ENCODE measurements around the gene SUFU. TPM values are rescaled to one million over a fixed set of nuclear protein-coding genes. Genes with fewer than 3 reads are reported as not detected.

Gene SUFU
- polyA plus RNA-seq, 1 donor from 2014 or later, result 5.0 TPM

DNA sequence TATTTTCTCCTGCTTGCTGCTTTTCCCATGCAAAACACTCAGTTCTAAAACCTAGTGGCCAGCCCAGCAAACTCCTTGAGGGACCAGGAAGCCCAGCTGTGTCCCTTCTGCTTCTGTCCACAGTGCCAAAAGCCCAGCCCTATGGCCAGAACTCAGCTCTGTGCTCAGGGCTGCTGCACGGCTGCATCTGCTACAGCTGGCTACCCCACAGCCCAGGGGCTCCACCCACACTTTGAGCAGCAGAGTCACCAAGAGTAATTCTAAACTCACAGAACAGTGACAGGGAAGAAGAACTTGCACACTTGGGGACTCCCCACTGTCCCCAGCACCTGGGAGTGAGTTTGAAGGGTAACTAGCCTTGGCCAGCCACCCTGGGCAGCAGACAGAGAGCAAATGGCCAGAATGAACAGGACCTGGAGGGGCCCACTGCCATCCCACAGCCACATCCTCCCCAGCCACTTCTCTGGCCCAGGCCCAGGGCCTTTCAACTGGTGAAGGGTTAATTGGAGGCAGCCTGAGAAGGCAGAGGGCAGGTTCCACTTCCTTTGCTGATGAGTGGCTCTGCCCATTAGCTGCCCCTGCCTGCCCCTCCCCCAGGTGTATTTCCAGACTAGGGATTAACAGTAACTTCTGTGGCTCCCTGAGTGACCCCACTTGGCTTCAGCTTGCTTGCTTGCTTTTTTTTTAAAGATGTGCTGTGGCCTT is 112.4 kb downstream of the SUFU start:
- Mint-ChIP-seq H3K36me3 (peaks cover 3% of the 10 kb centered on the region), H3K27ac (peak overlapping the region in 1 of 3 donors; percentile 43), H3K27me3 (no peaks in the 10 kb centered on the region), H3K4me1 (no peaks in the 10 kb centered on the region), H3K9me3 (no peaks in the 10 kb centered on the region), H3K4me3 (no peak overlapping the region)

DNA sequence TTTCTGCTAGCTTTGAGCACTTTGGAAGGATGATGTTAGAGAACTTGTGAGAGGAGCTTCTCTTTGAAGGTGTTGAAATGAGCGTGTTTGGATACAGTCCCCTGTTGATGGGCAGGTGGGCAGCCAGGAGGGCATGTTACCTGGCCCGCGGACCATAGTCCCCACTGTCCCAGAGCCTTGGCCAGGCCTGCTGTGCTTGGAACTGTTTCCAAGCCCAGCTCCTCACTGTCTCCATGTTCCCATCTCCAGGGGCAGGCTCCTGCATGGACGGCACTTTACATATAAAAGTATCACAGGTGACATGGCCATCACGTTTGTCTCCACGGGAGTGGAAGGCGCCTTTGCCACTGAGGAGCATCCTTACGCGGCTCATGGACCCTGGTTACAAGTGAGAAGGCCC is 113.3 kb downstream of the SUFU start:
- no peaks in the 10 kb centered on the region for H3K9me3 Mint-ChIP-seq
- H3K27ac Mint-ChIP-seq, result no peak overlapping the region
- no peaks in the 10 kb centered on the region for H3K4me1 Mint-ChIP-seq
- H3K36me3 Mint-ChIP-seq, result peaks cover 3% of the 10 kb centered on the region
- H3K27me3 Mint-ChIP-seq, result no peaks in the 10 kb centered on the region
- H3K4me3 Mint-ChIP-seq, result no peak overlapping the region

DNA sequence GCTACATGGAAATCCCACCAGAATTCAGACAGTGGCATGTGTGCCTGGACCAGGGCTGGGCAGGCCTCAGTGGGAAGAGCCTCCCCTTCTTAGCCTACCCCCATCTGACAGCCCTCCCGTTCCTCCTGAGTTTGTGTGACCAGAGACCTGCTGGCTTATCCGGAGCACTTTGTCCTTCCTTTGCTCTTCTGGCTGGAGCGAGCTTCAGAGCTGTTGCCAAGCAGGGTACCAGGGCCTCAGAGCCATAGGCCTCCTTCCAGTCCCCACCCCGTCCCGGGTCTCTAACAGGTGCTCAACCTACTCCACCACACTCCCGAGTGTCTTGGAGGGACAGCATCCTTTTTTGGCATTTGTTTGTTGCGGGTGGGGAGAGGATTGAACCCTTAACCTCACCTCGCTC is 114.0 kb downstream of the SUFU start:
- H3K4me1 Mint-ChIP-seq, result no peaks in the 10 kb centered on the region
- H3K27me3 Mint-ChIP-seq, result no peaks in the 10 kb centered on the region
- no peak overlapping the region for H3K27ac Mint-ChIP-seq
- no peaks in the 10 kb centered on the region for H3K9me3 Mint-ChIP-seq
- no peak overlapping the region for H3K4me3 Mint-ChIP-seq
- peaks cover 3% of the 10 kb centered on the region for H3K36me3 Mint-ChIP-seq

DNA sequence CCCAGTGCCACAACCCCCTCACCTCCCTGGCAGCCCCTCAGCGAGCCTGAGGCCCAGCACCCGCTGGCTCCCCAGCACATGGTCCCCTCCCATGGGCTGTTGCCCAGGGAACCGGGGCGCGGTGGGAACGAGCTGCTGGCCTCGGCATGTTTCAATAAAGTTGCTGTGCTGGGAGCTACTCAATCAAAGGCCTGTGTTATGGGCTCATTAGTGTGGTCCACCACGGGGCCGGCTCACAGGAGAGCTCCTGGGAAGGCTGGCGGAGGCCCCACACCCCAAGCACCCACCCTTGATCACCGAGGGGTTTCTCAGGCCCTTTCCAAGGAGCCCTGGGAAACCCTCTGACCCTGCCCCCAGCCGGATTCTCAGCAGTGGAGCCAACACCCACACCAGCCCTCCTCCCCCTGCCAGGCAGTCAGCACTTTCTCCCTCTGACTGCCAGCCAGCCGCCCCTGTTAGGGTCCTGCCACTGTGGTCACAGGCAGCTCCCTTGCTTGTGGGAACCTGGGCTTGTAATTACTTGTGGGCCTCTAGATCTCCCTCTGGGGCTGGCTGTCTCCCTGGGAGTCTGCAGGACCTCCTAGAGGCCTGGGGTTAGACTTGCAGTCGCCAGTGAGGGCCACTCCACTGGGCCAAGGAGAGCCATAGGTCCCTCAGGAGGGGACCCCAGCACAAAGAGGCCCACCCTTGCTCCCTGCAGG is 115.7 kb downstream of the SUFU start:
- Mint-ChIP-seq H3K4me3 (no peak overlapping the region), H3K36me3 (peaks cover 3% of the 10 kb centered on the region), H3K27ac (no peak overlapping the region), H3K4me1 (no peaks in the 10 kb centered on the region), H3K9me3 (no peaks in the 10 kb centered on the region), H3K27me3 (no peaks in the 10 kb centered on the region)

DNA sequence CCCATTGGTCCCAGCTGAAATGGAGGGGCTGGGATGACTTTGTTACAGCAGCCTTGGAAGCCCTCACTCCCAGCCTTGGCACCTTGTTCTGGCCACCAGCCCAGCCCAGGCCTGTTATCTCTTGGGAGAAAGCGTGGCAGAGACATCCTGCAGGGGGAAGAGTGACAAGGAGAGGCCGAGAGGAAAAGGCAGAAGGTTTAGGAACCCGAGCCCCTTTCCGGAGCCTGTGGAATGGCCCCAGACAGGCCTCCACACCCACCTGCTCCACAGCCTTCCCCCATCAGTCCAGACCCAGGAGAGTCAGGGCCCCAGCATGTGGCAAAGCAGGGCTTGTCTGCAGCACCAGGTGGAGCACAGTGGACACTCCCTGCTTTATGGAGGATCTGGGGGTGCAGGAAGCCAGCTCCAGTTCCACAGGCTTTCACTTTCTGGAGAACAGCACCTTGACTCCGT is 116.4 kb downstream of the SUFU start:
- H3K4me3 Mint-ChIP-seq, result no peak overlapping the region
- peaks cover 0 to 4% (median 2%) of the 10 kb centered on the region in 3 donors for H3K4me1 Mint-ChIP-seq
- no peak overlapping the region for H3K27ac Mint-ChIP-seq
- H3K36me3 Mint-ChIP-seq, result peaks cover 3% of the 10 kb centered on the region
- no peaks in the 10 kb centered on the region for H3K27me3 Mint-ChIP-seq
- H3K9me3 Mint-ChIP-seq, result no peaks in the 10 kb centered on the region

DNA sequence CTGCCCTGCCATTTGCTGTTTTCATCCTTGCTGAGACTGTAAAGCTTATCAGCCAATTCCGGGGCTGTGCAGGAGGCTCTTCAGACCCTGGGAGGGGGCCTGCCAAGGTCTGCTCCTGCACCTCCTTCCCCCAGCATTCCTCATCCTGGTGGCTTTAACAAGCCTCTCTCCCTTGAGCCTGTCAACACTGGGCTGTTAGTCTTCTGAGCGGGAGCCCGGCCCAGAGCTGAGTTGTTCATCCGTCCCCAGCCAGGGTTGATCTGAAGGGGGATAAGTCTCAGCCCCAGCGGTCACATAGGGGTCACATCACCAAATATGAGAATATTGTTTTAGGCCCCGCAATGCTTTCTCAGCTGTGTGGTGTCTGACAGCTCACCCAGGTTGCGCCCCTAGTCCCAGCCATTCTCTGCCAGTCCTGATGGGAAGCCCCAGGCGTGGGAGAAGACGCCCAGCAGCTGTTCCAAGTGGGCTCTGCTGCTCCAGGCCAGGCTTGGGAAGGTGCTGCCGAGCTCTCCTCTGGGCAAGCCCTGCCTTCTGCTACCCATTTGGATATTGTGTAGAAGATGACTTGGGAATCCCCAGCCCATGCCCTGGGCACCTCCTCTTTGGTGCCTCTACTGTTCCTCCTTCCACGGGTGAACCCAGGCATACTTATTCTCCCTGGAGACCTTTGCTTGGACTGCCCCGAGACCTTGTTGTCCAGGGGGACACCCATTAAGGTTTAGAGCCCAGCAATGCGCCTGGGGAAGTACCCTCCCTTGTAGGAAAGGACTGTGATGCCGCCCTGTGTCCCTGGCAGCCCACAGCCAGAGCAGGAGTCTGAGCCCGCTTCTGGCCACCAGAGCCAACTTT is 117.0 kb downstream of the SUFU start:
- H3K27ac Mint-ChIP-seq, result no peak overlapping the region
- peaks cover 3% of the 10 kb centered on the region for H3K36me3 Mint-ChIP-seq
- peaks cover 0 to 9% (median 8%) of the 10 kb centered on the region in 3 donors for H3K4me1 Mint-ChIP-seq
- no peaks in the 10 kb centered on the region for H3K27me3 Mint-ChIP-seq
- H3K4me3 Mint-ChIP-seq, result no peak overlapping the region
- no peaks in the 10 kb centered on the region for H3K9me3 Mint-ChIP-seq

DNA sequence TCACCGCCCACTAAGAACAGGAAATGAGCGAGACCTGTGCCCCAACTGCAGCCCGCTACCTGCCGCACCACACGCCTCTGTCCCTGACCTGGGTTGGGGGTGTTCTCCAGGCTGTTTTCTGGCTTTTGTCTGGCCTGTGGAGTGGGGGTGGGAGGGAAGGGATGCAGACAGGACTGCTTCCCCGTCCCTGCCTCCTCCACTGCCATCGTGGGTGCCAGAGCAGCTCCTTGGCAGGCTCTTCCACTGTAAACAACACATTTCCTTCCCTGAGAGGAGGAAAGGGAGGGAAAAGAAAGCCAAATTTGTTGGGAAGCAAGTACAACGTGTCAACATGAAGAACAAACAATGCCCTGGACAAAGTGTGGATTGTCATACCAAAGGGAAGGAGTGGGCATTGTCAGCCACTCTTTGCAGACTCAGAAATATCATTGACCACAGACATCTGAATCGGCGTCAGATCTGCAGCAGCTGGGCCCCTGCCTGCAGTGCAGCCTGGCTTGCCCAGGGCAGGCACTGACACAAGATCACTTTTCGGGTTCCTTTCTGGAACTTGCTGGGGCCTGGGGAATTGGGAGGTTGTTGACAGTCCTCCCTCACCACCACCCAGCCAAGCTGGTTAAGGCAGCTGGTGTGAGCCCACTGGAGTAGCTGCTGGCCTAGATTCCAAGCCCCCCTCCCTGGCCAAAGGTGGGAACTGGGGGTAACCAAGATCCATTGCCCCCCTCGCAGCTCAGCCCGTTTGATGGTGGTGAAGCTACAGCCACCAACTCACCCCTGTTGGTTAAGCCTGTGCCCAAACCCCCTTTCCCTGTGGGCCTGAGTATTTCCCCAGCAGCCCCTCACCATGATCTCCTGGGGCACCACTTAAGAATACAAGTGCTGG is 117.9 kb downstream of the SUFU start:
- Mint-ChIP-seq H3K27me3 (no peaks in the 10 kb centered on the region), H3K36me3 (peaks cover 3% of the 10 kb centered on the region), H3K4me3 (no peak overlapping the region), H3K4me1 (peaks cover 0 to 9% (median 9%) of the 10 kb centered on the region in 3 donors), H3K27ac (no peak overlapping the region), H3K9me3 (no peaks in the 10 kb centered on the region)

DNA sequence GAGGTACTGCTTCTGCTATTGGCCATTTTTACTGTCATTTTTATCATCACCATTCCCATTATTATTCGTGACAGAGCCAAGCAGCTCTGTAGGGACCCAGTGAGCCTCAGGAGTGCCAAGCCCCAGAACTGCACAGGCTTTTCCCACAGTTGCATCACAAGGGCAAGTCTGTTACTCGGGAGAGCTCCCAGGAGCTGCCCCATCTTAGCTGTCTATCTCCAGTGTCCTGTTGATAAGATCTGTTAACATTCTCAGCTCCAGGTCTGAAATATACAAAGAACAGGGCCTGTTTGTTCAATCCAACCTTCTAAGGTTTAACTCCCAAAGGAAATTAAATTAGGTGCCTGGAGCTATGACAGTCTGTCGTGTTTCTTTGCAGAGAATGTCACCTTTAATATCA is 120.3 kb downstream of the SUFU start:
- Mint-ChIP-seq H3K27me3 (no peaks in the 10 kb centered on the region), H3K4me1 (peaks cover 0 to 9% (median 9%) of the 10 kb centered on the region in 3 donors), H3K36me3 (peaks cover 4% of the 10 kb centered on the region), H3K4me3 (no peak overlapping the region), H3K9me3 (no peaks in the 10 kb centered on the region), H3K27ac (no peak overlapping the region)

DNA sequence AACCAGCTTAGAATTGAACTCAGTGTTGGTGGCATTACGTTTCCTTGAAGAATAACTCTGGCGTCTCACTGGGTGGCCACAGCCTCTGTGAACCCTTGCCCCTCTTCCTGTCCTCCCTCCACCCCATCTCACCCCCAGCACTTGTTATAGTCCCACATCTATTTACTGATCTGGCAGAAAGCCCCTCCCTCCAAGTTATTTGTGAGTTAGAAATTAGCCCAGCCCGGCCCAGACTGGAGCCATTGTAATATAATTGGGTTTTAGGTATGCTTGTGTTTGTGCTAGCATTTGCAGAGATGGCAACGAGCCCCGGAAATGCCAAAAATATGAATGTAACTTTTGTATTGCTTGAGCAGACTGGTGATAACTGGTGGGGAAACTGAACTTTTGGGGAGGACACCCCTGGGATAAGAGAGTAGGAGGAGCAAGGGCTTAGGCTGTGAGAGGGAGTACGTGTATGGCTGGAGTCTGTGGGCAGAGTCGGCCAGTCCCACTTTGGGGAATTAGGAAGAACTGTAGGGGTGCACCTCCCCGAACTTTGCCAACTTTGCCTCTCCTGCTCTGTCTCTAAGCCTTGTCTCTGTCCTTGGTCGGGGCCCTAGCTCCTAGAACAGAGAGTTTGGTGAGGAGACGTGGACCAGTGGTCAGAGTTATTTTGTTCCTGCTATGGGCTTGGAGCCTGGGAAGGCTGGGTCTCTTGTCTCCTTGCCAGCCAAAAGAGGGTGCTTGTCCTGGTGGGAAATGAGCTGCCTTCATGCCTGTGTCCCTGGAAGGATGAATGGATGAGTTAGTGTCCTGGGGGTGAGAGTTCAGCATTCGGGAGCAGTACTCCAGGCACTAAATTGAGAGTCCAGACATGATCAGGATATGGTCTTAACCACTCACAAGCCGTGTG is 121.2 kb downstream of the SUFU start:
- H3K27ac Mint-ChIP-seq, result no peak overlapping the region
- peak overlapping the region in 1 of 4 donors; percentile 49 for H3K4me3 Mint-ChIP-seq
- H3K27me3 Mint-ChIP-seq, result no peaks in the 10 kb centered on the region
- peaks cover 0 to 9% (median 9%) of the 10 kb centered on the region in 3 donors for H3K4me1 Mint-ChIP-seq
- peaks cover 4% of the 10 kb centered on the region for H3K36me3 Mint-ChIP-seq
- no peaks in the 10 kb centered on the region for H3K9me3 Mint-ChIP-seq

DNA sequence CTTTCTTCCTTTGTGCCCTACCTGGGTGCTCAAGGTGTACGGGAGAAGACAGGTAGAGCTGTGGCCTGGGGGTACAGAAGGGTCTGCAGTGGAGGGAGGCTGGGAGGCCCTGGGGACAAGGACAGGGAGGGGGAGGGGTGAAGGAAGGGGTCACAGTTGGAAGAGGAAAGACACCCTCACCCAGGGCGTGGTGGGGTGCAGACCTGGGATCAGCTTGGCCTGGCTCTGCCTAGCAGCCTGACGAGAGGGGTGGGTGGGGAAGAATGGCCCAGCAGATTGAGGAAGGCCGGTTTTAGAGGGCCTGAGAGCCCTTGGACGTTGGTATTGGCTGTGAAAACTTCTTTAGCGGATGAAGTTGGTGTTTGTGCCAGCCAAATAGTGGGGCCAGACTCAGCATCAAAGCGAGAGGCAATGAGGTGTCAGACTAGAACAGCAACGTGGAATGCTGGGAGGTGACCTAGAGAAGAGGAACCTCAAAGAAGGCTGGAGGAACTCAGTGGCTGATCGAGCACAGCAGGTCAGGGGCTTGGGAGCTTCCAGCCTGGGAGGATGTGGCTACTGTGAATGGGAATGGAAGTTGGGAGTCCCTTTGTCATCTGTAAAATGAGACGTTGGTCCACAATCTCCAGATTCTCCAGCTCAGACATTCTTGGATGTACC is 122.4 kb downstream of the SUFU start:
- peaks cover 2% of the 10 kb centered on the region for H3K36me3 Mint-ChIP-seq
- H3K27me3 Mint-ChIP-seq, result no peaks in the 10 kb centered on the region
- H3K27ac Mint-ChIP-seq, result no peak overlapping the region
- H3K4me3 Mint-ChIP-seq, result no peak overlapping the region
- peaks cover 0 to 9% (median 9%) of the 10 kb centered on the region in 3 donors for H3K4me1 Mint-ChIP-seq
- H3K9me3 Mint-ChIP-seq, result no peaks in the 10 kb centered on the region

DNA sequence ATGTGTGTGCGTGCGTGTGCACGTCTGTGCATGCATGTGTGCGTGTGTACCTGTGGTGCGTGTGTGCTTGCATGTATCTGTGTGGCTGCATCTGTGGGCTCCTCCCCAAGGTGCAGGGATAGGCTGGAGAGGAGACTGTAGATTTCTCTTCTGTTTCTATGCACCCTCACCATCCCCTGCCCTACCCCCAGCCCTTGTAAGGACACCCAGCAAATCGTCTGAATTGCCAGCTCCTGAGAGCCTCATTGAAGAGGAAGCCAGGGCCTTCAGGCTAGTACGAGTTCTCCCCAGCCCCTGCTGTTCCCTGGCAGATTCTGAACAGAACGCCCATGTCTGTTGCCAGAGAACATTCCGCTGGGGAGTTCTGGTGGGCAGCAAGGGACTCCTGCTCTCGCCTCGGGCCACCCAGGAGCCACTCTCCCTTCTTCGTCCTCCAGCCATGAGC is 123.5 kb downstream of the SUFU start:
- Mint-ChIP-seq H3K9me3 (no peaks in the 10 kb centered on the region), H3K4me3 (no peak overlapping the region), H3K36me3 (peaks cover 5% of the 10 kb centered on the region), H3K4me1 (peaks cover 0 to 9% (median 9%) of the 10 kb centered on the region in 3 donors), H3K27me3 (no peaks in the 10 kb centered on the region), H3K27ac (peak overlapping the region in 1 of 3 donors; percentile 73)

DNA sequence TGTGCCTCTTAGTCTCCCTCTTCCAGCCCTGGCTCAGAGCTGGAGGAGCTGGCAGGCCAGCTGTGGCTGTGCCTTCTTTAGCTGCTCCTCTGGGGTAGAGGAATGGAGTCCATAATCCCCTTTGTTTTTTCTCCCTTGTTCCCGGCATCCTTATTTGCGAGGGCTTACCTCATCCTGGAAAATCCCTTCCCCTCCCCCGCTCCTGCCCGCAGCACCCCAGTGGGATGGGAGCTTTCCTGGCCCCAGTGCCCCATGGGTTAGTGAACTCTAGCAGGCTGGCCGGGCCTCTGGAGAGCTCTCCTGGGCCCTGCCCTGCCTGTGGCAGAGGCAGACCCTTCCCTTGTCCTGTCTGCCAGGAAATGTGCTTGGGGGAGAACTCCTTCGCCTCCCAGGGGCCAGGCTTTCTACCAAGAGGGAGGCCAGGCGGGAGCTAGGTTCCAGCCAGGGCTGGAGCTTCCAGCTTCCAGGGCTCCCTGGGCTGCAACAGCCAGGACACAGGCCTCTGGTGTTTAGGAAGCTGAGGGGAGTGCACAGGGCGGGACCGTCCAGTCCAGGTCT is 124.0 kb downstream of the SUFU start:
- no peaks in the 10 kb centered on the region for H3K27me3 Mint-ChIP-seq
- peak overlapping the region in 1 of 3 donors; percentile 73 for H3K27ac Mint-ChIP-seq

DNA sequence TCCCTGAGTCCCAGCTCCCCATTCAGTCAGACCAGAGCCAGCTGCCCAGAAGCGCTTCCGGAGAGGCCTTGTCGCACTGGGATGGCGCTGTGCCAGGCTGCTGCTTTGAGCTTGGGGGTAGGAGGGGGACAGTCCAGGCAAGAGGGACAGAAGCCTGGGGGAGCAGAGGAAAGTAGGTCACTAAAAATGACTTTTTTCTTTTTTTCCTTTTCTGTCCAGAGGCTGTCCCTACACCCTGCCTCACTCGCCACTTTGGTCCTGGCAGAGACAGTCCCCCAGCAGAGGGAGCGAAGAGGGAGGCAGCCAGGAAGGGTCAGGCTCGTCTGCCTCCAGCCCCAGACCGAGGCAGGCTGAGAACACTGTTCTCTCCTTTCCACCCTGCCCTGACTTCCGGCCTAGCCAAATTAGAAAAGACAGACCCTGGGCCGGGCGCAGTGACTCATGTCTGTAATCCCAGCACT is 124.7 kb downstream of the SUFU start:
- no peak overlapping the region for H3K27ac Mint-ChIP-seq
- H3K36me3 Mint-ChIP-seq, result peaks cover 5% of the 10 kb centered on the region
- H3K4me1 Mint-ChIP-seq, result peaks cover 0 to 13% (median 9%) of the 10 kb centered on the region in 3 donors
- H3K9me3 Mint-ChIP-seq, result no peaks in the 10 kb centered on the region
- H3K4me3 Mint-ChIP-seq, result no peak overlapping the region
- H3K27me3 Mint-ChIP-seq, result no peaks in the 10 kb centered on the region

More for the DNA sequence above, 124.0 kb downstream of the SUFU start:
- H3K36me3 Mint-ChIP-seq, result peaks cover 5% of the 10 kb centered on the region
- no peaks in the 10 kb centered on the region for H3K9me3 Mint-ChIP-seq
- peaks cover 0 to 11% (median 9%) of the 10 kb centered on the region in 3 donors for H3K4me1 Mint-ChIP-seq
- no peak overlapping the region for H3K4me3 Mint-ChIP-seq

Data from IgD-negative memory B cell (primary cell).